ENCODE results near the gene CMIP.

CMIP gene

GRCh38 chr16:81445966-81446906 is 1.6 kb downstream of the CMIP start:
- TF ChIP-seq CTCF (IDR thresholded peaks at IDR 0.05; ENCODE audit: low read depth, low read length): no peak
- peak overlapping the region; percentile 79 to 91 for H3K4me3 ChIP-seq (replicated peaks in 1 of 2; ENCODE audit: low read depth in 2 of 2, low read length in 2 of 2)
- peak in 1 of 2 donors; percentile 21 for DNase-seq (ENCODE audit: low read depth in 2 of 2)

- H3K4me3 ChIP-seq (replicated peaks in 1 of 2; ENCODE audit: low read depth in 2 of 2, low read length in 2 of 2): peak overlapping the region; percentile 79 to 91
- DNase-seq (ENCODE audit: low read depth in 2 of 2): no peak
- no peak for TF ChIP-seq CTCF (IDR thresholded peaks at IDR 0.05; ENCODE audit: low read depth, low read length)
Measured at GRCh38 chr16:81446907-81447268, 2.3 kb downstream of the CMIP start.

- no peak for TF ChIP-seq CTCF (IDR thresholded peaks at IDR 0.05; ENCODE audit: low read depth, low read length)
- H3K4me3 ChIP-seq (replicated peaks in 1 of 2; ENCODE audit: low read depth in 2 of 2, low read length in 2 of 2): peak overlapping the region in 1 of 2 donors; percentile 91
- DNase-seq (ENCODE audit: low read depth in 2 of 2): no peak
Measured at GRCh38 chr16:81447383-81448101, 2.9 kb downstream of the CMIP start.

GRCh38 chr16:81448154-81449131 is 3.8 kb downstream of the CMIP start:
- TF ChIP-seq CTCF (IDR thresholded peaks at IDR 0.05; ENCODE audit: low read depth, low read length): no peak
- DNase-seq (ENCODE audit: low read depth in 2 of 2): no peak
- H3K4me3 ChIP-seq (replicated peaks in 1 of 2; ENCODE audit: low read depth in 2 of 2, low read length in 2 of 2): no peak overlapping the region

GRCh38 chr16:81449241-81449640 is 4.6 kb downstream of the CMIP start:
- no peak overlapping the region for H3K4me3 ChIP-seq (replicated peaks in 1 of 2; ENCODE audit: low read depth in 2 of 2, low read length in 2 of 2)
- no peak for DNase-seq (ENCODE audit: low read depth in 2 of 2)
- no peak for TF ChIP-seq CTCF (IDR thresholded peaks at IDR 0.05; ENCODE audit: low read depth, low read length)

GRCh38 chr16:81449899-81450608 is 5.4 kb downstream of the CMIP start:
- no peak for DNase-seq (ENCODE audit: low read depth in 2 of 2)
- H3K4me3 ChIP-seq (replicated peaks in 1 of 2; ENCODE audit: low read depth in 2 of 2, low read length in 2 of 2): no peak overlapping the region
- no peak for TF ChIP-seq CTCF (IDR thresholded peaks at IDR 0.05; ENCODE audit: low read depth, low read length)

Measured in cardiac fibroblast (primary cell).